DMS79 treated with DMSO at 0.1 percent for 48 hours (cell line): ENCODE results near the gene MLH3.
A peak's percentile ranks its signal among the peaks of the same experiment; 100 is the strongest.
"Not testable (repeated sequence)": the region's sequence is repeated elsewhere in the genome, so short reads cannot be mapped to it uniquely, and the experiment has no call there.

Source experiments
- DNase-seq: peaks from one replicate; lab custom pipeline; 2025; lab: John Stamatoyannopoulos, UW

The MLH3 gene

DNA sequence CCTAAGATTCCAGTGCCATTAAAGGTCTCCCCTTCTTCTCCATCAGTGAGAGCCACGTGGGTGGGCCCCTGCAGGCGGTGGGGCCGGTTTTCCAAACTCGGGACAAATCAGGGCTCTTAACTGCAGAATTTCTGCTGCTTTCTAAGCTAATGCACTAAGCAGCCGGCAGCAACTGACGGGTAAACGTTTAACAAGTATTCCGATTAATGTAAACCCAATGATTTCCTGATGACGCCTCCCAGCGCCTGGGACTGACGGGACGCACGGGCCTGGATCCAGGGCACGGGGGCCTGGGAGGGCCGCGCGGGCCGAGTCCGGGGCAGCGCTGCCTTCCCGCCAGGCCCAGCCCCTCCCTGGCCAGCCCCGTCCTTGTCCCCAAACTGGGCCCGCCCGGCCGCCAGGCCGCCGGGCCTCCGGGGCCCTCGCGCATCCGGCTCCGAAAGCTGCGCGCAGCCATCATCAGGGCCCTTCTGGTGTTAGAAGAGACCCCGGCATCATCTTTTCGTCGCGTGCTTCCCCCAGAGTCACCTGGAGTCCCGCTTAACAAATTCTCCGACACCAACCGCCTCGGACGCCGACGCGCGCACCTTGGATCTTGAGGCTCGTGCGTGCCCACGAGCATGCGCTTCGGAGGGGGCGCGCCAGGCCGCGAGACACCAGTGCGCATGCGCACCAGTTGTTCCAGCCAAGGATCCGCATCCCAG, at the start of gene MLH3:
Gene MLH3 (minus strand): TSS at position 616 of the 704 bp plus-strand sequence. CDS start 1,812 bp downstream, outside the sequence.
- DNase-seq, result peak; percentile 94

- no peak for DNase-seq
Observed at GRCh38 chr14:75098682-75099081, 47.4 kb upstream of the MLH3 start.

GRCh38 chr14:75098212-75098611, 46.9 kb upstream of the MLH3 start:
- DNase-seq, result no peak

DNA sequence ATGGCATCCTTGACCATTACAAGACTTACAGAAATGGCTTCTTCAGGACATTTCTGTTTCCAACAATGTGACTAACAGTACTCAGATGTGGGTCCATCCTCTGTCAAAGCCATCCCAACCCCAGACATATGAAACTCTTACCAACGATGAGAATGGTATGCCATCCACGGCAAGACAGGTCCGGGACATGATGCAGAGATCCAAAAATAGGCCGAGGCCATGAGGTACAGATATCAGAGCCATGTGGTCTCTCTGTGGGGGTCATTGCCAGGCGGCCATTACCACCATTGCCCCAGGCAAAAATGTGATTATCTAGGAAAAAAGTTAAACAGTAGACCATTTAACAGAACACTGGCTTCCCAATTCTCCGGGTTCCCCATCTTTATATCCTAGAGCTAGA, 45.7 kb upstream of the MLH3 start:
- no peak for DNase-seq

DNA sequence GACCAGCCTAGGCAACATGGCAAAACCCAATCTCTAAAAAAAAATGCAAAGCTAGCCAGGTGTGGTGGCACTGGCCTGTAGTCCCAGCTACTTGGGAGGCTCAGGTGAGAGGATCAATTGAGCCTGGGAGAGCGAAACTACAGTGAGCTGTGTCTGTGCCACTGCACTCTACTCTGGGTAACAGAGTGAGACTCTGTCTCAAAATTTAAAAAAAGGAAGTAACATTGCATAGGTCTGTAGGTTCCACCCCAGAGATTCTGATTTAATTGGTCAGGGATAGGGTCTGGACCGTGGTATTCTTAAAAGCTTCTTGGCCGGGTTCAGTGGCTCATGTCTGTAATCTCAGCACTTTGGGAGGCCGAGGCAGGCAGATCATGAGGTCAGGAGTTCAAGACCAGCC, 44.4 kb upstream of the MLH3 start:
- no peak for DNase-seq

GRCh38 chr14:75094896-75095295, 43.6 kb upstream of the MLH3 start:
- no peak for DNase-seq

GRCh38 chr14:75092698-75093097, 41.4 kb upstream of the MLH3 start:
- DNase-seq, result no peak

DNA sequence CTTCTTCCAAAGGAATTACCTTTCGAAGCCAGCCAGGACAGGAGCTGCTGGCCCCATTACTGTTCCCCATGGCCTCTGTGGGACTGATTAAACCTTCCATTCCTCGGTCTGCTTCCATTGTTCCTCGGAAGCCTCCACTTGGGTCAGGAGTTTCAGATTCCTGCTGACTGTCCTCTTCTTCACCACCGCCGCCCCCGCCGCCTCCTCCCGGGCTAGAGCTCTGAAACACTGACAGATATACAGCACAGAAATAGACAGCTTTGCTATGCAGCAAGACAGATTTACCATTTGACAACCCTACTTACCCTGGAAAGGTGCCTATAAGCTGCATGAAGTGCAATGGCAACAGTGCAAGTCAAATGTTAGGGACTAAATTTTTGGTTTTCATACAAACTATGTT, 40.0 kb upstream of the MLH3 start:
- no peak for DNase-seq

DNA sequence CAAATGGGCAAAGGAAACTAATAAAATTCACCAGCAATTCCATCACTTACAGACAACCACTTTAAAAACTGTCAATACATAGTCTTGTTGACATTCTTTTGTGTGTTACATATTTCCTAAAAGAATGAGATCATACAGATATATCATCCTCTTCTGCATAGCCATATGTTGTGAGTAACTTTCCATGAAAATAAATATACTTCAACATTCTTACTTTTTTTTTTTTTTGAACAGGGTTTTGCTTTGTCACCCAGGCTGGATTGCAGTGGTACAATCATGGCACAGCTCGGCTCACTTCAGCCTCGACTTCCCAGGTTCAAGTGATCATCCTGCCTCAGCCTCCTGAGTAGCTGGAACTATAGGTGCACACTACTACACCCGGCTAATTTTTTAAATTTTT, 39.1 kb upstream of the MLH3 start:
- no peak for DNase-seq

DNA sequence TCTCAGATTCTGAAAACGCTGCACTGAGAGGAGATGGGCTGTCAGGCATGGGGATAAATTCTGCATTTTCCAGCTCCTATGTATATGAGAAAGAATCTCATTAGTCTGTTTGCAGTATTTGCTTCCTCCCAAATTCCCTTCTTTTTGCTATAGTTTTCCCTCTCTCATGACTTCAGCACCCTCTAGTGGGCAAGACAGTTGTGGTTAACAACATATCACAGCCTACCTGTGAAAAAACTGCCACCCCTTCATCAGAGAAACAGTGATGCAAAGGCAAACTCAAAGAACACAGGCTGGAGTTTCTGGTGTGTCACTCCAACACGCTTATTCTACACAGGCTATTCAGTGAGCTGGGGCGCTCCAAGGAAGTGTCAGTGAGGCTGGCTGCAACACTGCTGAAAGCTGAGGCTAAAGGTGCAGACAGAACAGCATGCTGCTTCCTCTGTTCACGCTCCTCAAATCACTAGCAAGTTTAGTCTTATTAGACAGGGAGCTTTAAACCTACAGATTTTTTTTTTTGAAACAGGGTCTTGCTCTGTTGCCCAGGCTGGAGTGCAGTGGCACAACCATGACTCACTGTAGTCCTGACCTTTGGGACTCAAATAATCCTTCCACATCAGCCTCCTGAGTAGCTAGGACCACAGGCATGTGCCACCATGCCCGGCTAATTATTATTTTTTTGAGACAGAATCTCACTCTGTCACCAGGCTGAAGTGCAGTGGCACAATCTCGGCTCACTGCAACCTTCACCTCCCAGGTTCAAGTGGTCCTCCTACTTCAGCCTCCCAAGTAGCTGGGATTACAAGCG, 37.5 kb upstream of the MLH3 start:
- DNase-seq, result peak; percentile 71

GRCh38 chr14:75088153-75088552, 36.9 kb upstream of the MLH3 start:
- DNase-seq, result no peak

- DNase-seq, result no peak
Observed at GRCh38 chr14:75084513-75084912, 33.2 kb upstream of the MLH3 start.

DNA sequence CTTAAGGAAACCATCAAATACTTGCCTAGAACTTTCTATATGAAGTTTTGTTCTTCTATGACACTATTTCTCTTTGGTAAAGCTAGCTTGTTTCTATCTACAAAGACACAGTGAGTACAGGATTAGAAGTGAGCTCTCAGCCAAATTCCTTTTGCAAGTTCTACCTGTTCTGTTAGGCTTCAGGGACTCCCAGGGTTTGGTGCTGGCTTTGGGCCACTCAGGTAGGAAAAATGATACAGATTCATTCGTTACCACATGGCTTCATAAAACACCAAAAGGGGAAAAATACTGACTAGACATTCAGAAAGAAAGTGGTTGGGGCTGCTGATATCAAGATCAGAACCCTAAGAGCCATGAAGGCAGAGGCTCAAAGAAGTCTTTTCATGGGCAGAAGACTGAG, 32.0 kb upstream of the MLH3 start:
- DNase-seq, result no peak

DNA sequence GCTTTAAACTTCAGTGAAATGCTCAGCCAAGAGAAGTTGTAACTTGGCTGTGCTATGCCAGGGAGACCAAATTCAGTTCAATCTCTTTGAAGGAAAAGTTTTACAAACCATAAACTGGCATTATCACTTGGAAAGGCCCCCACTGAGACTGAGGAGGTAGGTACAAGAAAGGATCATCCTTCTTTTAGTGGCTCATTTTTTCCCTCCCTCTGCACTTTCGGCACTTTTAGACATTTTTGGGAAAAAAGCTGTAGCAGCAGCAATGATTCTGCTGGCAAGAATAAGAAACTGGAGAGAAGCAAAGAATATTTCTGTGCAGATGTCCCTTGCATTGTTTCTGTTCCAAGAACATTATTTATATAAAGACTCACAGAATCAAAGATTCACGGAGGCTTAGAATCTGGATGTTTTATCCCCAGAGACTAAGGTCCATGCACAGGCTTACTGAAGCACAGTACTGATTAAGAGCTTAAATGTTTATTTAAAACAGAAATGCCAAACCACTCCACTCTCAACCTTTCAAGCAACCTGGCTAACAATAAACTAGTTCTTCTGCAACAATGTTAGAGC, 30.5 kb upstream of the MLH3 start:
- DNase-seq, result no peak

GRCh38 chr14:75079521-75079920, 28.3 kb upstream of the MLH3 start:
- DNase-seq, result no peak

- peak; percentile 63 for DNase-seq
Observed at GRCh38 chr14:75077794-75078193, 26.5 kb upstream of the MLH3 start.

GRCh38 chr14:75070383-75070782, 19.1 kb upstream of the MLH3 start:
- no peak for DNase-seq

DNA sequence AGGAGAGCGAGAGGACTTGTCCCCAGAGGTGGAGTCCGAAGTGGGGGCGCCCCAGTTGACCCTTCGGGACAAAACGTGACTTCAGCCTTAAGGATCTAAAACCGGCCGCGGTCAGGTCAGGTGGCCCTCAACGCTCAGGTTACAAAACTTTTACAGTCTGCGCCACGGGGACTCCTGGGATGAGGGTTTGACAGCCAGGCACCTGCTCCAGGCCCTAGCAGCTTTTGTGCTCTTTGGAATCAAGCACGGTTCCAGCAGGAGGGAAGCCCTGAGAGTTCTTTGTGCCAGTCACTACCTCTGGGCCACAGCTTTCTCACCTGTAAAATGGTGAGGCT, 18.5 kb upstream of the MLH3 start:
- DNase-seq, result peak; percentile 89

DNA sequence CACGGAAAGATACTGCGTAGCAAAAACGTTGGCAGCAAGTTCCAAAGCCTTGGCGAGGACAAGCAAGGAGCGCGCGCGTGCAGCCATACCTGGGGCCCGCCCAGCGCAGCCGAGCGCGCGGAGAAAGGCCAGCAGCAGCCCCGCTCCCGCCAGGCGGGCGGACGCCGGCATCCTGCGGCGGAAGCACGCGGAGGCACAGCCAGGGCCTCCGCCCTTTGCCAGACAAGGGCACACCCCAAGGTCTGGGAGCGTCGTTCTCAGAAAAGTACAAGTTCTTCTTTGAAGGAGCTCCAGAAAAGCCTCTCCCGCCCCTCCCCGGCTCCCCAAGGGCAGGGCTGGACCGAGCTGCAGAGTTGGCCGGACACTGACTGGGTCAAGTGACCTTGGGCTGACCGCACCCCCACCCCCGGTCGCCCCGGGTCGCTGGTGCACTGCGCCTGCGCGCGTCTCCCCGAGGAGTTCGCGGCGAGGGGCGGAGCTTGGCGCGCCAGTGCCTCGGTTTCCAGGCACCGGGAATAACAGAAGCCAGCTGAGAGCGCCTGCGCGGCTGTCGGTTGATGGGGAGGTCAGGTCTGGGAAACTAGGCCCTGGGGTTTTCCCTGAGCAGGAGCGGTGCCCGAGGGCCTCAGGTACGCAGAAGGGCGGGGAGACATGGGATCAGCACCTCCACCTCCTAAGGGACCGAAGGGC, 18.0 kb upstream of the MLH3 start, which contains the start of gene ZC2HC1C:
Gene ZC2HC1C (plus strand): TSS at position 521 of the 690 bp plus-strand sequence. CDS start 933 bp downstream, outside the sequence.
- peak; percentile 97 for DNase-seq

- peak; percentile 81 for DNase-seq
Observed at GRCh38 chr14:75068294-75069120, 17.2 kb upstream of the MLH3 start.

DNA sequence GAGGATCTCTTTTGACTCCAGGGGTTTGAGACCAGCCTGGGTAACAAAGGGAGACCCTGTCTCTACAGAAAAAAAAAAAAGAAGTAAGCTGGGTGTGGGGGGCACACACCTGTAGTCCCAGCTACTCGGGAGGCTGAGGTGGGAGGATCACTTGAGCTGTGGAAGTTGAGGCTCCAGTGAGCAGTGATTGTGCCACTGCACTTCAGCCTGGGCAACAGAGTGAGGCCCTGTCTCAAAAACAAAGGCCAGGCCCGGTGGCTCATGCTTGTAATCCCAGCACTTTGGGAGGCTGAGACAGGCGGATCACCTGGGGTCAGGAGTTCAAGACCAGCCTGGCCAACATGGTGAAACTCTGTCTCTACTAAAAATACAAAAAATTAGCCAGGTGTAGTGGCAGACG, 16.5 kb upstream of the MLH3 start:
- not testable (repeated sequence) for DNase-seq

DNA sequence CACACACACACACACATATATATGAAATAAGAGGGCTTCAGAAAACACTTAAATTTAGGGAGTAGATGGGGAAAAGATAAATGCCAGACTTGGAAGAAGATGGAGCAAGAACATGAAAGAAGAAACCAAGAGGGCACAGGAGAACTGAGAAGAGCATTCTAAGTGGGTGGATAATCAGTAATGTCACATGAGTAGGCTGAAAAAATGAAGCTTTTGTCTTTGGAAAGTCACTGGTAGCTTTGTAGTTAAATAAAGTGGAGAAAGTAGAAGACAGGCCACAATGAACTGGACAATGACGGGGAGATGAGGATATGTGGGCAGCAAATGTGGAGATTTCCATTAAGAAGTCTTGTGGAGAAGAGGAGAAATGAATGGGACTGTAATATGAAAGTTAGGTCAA, 15.9 kb upstream of the MLH3 start:
- DNase-seq, result no peak
